Ishikawa (cell line): Measurements from ENCODE around the gene FCER2.

Experiments used
- CEBPB ChIP-seq: IDR thresholded peaks from 2 replicates; pipeline ENCODE4 v1.6.1; 2012
- CREB1 ChIP-seq: IDR thresholded peaks from 2 replicates; pipeline ENCODE4 v1.6.1; 2012; ENCODE audit warnings: low read depth
- EGR1 ChIP-seq: IDR thresholded peaks from 2 replicates; pipeline ENCODE4 v1.6.1; 2012
- EP300 ChIP-seq: IDR thresholded peaks from 2 replicates; pipeline ENCODE4 v1.6.1; 2012; ENCODE audit warnings: borderline replicate concordance
- FOXM1 ChIP-seq: IDR thresholded peaks from 2 replicates; pipeline ENCODE4 v1.6.1; 2012; ENCODE audit warnings: low read depth, borderline replicate concordance
- NFIC ChIP-seq: IDR thresholded peaks from 2 replicates; pipeline ENCODE4 v1.6.1; 2012
- RAD21 ChIP-seq: IDR thresholded peaks from 2 replicates; pipeline ENCODE4 v1.6.1; 2012; ENCODE audit warnings: low read depth
- TAF1 ChIP-seq: IDR thresholded peaks from 2 replicates; pipeline ENCODE4 v1.6.1; 2012; ENCODE audit warnings: low read depth, mild to moderate bottlenecking
- TCF12 ChIP-seq: IDR thresholded peaks from 2 replicates; pipeline ENCODE4 v1.6.1; 2012; ENCODE audit warnings: low read depth
- TEAD4 ChIP-seq: IDR thresholded peaks from 2 replicates; pipeline ENCODE4 v1.6.1; 2012
- YY1 ChIP-seq: IDR thresholded peaks from 2 replicates; pipeline ENCODE4 v1.6.1; 2012; ENCODE audit warnings: low read depth
- ZBTB7A ChIP-seq: IDR thresholded peaks from 2 replicates; pipeline ENCODE4 v1.6.1; 2012; ENCODE audit warnings: low read depth
- TF ChIP-seq, protein P1 (sequence below): IDR thresholded peaks from 2 replicates; pipeline ENCODE4 v1.6.1; 2012
- TF ChIP-seq, protein P2 (sequence below): IDR thresholded peaks from 2 replicates; pipeline ENCODE4 v1.6.1; 2012; ENCODE audit warnings: low read depth, mild to moderate bottlenecking
- TF ChIP-seq, protein P3 (sequence below): IDR thresholded peaks from 2 replicates; pipeline ENCODE4 v1.6.1; 2012

Gene FCER2

DNA sequence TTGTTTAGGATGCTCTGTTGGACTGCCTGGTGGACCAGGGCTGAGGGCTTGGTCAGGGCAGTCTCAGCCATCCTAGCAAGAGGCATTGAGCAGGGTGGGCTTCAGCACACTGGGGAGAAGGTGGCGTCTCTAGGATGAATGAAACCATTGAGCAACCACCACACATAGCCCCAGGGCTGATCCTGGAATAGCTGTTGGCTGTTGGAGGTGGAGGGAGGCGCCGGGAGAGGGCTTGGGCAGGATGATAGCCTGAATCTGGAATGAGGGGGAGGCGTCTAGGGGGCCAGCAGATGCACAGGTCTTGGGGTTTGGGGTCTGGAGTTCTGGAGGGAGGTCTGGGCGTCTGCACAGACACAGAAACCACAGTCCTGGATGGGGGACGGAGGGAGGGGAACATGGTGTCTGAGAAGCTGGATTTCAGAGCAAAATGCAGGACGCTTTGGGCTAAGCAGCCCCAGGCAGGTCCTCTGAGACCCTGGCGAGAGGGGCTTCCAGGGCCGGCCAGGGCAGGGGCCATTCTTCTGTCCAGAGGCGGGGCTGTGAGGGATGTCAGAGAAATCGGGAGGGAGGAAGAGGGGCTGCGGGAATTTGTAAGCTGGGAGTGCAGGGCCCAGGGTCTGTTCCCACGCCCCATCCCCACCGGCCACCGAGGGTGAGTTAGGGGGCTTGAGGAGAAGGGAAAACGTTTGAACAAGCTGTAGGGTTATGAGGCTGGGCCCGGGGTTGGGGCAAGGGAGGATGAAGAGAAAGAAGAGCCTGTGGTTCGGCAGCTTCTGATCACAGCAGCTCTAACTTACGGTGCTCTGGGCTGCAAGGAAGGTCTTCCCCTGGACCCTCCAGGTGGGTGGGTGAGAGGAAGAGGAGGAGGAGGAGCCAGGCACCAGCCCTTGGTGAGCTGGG, 16.1 kb downstream of the FCER2 start:
- TF ChIP-seq CREB1 (no peak), ZBTB7A (0 out of 2 replicates have a peak, but pooled peaks have one; percentile 42), NFIC (no peak), TAF1 (no peak), EGR1 (no peak), TEAD4 (no peak)
- TF ChIP-seq, protein P1, sequence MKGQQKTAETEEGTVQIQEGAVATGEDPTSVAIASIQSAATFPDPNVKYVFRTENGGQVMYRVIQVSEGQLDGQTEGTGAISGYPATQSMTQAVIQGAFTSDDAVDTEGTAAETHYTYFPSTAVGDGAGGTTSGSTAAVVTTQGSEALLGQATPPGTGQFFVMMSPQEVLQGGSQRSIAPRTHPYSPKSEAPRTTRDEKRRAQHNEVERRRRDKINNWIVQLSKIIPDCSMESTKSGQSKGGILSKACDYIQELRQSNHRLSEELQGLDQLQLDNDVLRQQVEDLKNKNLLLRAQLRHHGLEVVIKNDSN: no peak
- TF ChIP-seq, protein P2, sequence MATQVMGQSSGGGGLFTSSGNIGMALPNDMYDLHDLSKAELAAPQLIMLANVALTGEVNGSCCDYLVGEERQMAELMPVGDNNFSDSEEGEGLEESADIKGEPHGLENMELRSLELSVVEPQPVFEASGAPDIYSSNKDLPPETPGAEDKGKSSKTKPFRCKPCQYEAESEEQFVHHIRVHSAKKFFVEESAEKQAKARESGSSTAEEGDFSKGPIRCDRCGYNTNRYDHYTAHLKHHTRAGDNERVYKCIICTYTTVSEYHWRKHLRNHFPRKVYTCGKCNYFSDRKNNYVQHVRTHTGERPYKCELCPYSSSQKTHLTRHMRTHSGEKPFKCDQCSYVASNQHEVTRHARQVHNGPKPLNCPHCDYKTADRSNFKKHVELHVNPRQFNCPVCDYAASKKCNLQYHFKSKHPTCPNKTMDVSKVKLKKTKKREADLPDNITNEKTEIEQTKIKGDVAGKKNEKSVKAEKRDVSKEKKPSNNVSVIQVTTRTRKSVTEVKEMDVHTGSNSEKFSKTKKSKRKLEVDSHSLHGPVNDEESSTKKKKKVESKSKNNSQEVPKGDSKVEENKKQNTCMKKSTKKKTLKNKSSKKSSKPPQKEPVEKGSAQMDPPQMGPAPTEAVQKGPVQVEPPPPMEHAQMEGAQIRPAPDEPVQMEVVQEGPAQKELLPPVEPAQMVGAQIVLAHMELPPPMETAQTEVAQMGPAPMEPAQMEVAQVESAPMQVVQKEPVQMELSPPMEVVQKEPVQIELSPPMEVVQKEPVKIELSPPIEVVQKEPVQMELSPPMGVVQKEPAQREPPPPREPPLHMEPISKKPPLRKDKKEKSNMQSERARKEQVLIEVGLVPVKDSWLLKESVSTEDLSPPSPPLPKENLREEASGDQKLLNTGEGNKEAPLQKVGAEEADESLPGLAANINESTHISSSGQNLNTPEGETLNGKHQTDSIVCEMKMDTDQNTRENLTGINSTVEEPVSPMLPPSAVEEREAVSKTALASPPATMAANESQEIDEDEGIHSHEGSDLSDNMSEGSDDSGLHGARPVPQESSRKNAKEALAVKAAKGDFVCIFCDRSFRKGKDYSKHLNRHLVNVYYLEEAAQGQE: no peak
- TF ChIP-seq, protein P3, sequence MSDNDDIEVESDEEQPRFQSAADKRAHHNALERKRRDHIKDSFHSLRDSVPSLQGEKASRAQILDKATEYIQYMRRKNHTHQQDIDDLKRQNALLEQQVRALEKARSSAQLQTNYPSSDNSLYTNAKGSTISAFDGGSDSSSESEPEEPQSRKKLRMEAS: no peak

DNA sequence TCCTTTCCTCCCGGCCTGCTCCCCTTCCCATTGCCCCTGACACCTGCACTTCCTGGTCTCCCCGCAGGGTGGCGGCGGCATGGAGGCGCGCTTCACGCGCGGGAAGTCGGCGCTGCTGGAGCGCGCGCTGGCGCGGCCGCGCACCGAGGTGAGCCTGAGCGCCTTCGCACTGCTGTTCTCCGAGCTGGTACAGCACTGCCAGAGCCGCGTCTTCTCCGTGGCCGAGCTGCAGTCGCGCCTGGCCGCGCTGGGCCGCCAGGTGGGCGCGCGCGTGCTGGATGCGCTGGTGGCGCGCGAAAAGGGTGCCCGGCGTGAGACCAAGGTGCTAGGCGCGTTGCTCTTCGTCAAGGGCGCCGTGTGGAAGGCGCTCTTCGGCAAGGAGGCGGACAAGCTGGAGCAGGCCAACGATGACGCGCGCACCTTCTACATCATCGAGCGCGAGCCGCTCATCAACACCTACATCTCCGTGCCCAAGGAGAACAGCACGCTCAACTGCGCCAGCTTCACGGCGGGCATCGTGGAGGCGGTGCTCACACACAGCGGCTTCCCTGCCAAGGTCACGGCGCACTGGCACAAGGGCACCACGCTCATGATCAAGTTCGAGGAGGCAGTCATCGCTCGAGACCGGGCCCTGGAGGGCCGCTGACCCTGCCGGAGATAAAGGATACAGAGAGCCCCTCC, 19.6 kb downstream of the FCER2 start:
- TF ChIP-seq ZBTB7A: no peak
- TF ChIP-seq CEBPB: no peak
- no peak for TF ChIP-seq NFIC
- TF ChIP-seq EGR1: no peak
- no peak for TF ChIP-seq RAD21

DNA sequence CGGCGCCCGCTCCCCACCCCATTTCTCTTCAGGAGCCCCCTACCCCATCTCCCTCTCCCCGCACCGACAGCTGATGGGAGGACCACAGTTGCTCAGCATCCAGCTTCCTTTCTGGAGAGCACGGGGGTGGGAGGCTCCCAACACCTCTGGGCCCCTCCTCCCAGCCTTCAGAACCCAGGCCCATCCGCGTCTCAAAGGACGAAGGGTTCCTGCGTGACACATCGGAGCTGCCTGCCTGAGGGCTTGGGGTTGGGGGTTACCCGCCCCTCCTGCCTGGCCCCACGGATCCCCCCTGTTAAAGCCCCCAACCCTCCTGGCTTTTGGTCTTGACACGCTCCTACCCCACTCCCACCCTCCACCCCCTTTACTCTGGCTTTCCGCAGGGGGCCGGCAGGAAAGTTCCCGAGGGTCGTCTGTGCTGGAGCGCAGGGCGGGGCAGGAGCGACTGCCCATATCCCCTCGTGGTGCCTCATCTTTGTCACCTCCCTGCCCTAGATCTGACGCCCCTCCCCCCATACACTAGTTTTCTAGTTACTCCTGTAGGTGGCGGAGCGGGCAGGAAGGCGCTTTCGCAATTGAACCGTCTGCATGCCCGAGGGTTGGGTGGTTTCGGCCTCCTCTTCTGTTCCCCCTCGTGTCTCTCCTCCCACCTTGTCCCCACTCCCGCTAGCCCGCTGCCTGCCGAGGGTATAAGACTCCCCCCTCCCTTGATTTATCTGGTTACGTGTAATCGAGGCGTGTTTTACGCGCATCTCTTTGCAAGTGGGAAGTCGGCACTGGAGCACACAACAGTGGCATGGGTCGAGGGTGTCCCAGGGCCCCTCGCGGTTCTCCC, 20.4 kb downstream of the FCER2 start:
- TF ChIP-seq YY1: no peak
- TF ChIP-seq TAF1: no peak
- peak; percentile 85 for TF ChIP-seq CEBPB
- TF ChIP-seq RAD21: peak; percentile 9; the same call in 1 of the 2 replicates

DNA sequence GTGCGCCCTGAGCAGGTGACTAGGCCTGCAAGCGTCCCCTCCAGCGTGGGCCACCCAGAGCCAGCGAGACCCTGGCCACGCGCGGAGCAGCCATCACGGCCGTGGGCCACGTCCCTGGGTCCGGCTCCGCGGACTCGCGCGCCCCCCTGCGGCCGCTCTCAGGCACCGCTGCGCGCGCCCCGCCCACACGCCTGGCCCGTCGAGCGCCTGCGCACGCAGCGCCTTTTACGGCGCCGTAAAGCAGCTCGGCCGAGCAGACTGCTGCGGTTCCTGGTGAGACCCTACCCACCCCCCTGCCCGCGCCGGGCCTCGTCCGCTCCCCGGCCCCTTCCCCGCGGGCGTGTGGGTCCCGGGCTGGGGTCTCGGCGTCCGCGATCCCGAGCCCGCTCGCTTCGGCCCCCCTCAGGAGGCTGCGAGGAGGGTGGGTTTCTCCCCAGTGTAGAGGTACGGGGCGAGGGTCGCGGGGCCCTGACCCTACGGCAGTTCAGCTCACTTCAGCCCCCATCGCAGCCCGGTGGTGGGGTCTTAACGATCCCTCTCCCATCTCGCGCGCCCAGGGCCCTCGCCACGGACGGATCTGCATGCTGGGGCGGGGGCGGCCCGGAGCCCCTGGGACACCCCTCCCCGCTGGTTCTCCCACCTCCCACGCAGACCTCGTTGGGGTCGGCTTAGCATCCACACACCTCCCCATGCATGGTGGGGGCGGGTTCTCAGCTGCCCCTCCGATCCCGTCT, 21.2 kb downstream of the FCER2 start, which contains the start of gene TRAPPC5:
TRAPPC5 (plus strand) TSS at position 228 of the 734 bp plus-strand sequence. CDS start 1,421 bp downstream, outside the sequence.
- TF ChIP-seq TCF12 (no peak; the same call in 1 of the 2 replicates), EGR1 (peak; percentile 68; the same call in 1 of the 2 replicates), RAD21 (peak; percentile 84), CEBPB (no peak), TAF1 (peak; percentile 58; the same call in 1 of the 2 replicates), NFIC (no peak), EP300 (no peak), TEAD4 (no peak), CREB1 (no peak), YY1 (peak; percentile 64; the same call in 1 of the 2 replicates), ZBTB7A (peak; percentile 98), FOXM1 (no peak)
- TF ChIP-seq, protein P3: no peak; the same call in 1 of the 2 replicates
- TF ChIP-seq, protein P2: no peak
- TF ChIP-seq, protein P1: no peak
